ENCODE measurements around the gene PPP4R3A.
A peak's percentile ranks its signal among the peaks of the same experiment; 100 is the strongest.

Gene PPP4R3A

GRCh38 chr14:91516663-91517388, 6.7 kb upstream of the PPP4R3A start:
- CTCF ChIA-PET, result no interaction called here
- TF ChIP-seq CTCF (IDR thresholded peaks at IDR 0.05; ENCODE audit: control extremely low read depth, extremely low read depth, low read depth, missing control alignments), result no peak
- POLR2A ChIA-PET, result no interaction called here
- DNase-seq (ENCODE audit: extremely low spot score), result no peak

- DNase-seq (ENCODE audit: extremely low spot score), result no peak
- CTCF ChIA-PET, result interaction anchor here (1.4 kb wide), 1 partner anchor 9 kb away, joined by 3 read pairs; no protein-coding TSS in a partner anchor
- POLR2A ChIA-PET, result no interaction called here
- TF ChIP-seq CTCF (IDR thresholded peaks at IDR 0.05; ENCODE audit: control extremely low read depth, extremely low read depth, low read depth, missing control alignments), result no peak
Observed at GRCh38 chr14:91515979-91516378, 5.9 kb upstream of the PPP4R3A start.

- peak; percentile 32 for DNase-seq (ENCODE audit: extremely low spot score)
- ChIA-PET CTCF (interaction anchor here (1.0 kb wide), 1 partner anchor 608 kb away, joined by 3 read pairs; no protein-coding TSS in a partner anchor), POLR2A (no interaction called here)
- TF ChIP-seq CTCF (IDR thresholded peaks at IDR 0.05; ENCODE audit: control extremely low read depth, extremely low read depth, low read depth, missing control alignments), result no peak
Observed at GRCh38 chr14:91511043-91511383, 903 bp upstream of the PPP4R3A start.

- DNase-seq (ENCODE audit: extremely low spot score), result no peak
- TF ChIP-seq CTCF (IDR thresholded peaks at IDR 0.05; ENCODE audit: control extremely low read depth, extremely low read depth, low read depth, missing control alignments), result no peak
- CTCF ChIA-PET, result interaction anchor here (0.9 kb wide), 1 partner anchor 34 kb away, joined by 3 read pairs; no protein-coding TSS in a partner anchor
- POLR2A ChIA-PET, result no interaction called here
Observed at GRCh38 chr14:91509878-91510170, 286 bp downstream of the PPP4R3A start.

- DNase-seq (ENCODE audit: extremely low spot score), result peak; percentile 29
- CTCF ChIA-PET, result interaction anchor here (0.9 kb wide), 1 partner anchor 33 kb away, joined by 3 read pairs; no protein-coding TSS in a partner anchor
- POLR2A ChIA-PET, result interaction anchor here (0.6 kb wide), 1 partner anchor 22 kb away, joined by 7 read pairs; no protein-coding TSS in a partner anchor
- TF ChIP-seq CTCF (IDR thresholded peaks at IDR 0.05; ENCODE audit: control extremely low read depth, extremely low read depth, low read depth, missing control alignments), result no peak
Observed at GRCh38 chr14:91509083-91509877, 830 bp downstream of the PPP4R3A start.

- TF ChIP-seq CTCF (IDR thresholded peaks at IDR 0.05; ENCODE audit: control extremely low read depth, extremely low read depth, low read depth, missing control alignments), result no peak
- ChIA-PET CTCF (no interaction called here), POLR2A (no interaction called here)
- no peak for DNase-seq (ENCODE audit: extremely low spot score)
Observed at GRCh38 chr14:91508105-91508504, 2.0 kb downstream of the PPP4R3A start.
